Measurements from ENCODE around the gene EDNRB.
"Not testable (repeated sequence)": the region's sequence is repeated elsewhere in the genome, so short reads cannot be mapped to it uniquely, and the experiment has no call there.

EDNRB gene

GRCh38 chr13:77918391-77919245 lies at the start of gene EDNRB:
Gene EDNRB, minus strand, starts transcription at chr13:77918831. Its CDS starts 258 bp downstream, at chr13:77918573.
- DNase-seq = no peak

DNA sequence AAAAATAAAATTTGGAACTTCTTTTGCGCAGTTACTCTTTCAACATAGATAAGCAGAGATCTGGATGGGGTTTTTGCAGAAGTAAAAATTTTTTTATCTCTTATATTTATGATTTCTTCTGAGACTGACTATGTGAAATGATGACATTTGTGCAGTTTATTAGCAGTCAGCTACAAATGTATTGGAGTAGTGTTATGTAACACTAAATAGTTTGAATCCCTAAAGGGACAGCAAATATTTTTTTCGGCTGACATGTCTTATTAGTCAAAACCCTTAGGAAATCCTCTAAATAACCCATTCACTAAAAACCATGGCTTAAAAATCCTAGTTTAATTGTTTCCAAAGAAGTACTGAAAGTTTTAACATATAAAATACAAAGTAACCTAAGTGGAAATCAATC lies 48.0 kb upstream of the EDNRB start:
- no peak for DNase-seq

DNA sequence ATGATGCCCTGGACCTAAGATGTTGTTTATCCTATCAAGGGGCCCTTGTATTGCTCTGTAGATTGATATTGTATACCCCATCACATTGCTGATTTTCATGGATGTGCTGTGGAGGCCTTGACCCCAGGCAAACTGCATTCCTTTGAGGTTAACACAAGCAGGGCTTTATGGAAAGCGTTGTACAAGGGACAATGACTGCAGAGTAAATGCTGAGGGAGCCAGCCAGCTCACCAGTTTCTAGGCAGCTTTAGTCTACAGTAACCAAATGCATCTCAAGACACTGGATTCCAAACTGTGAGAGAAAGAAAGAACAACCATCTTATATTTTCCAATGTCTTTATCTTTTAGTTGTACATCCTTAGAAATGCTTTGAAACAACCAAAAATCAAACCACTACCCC lies 34.1 kb upstream of the EDNRB start:
- DNase-seq = no peak

- DNase-seq = no peak
These were observed 33.6 kb upstream of the EDNRB start for GRCh38 chr13:77952276-77952675.

DNA sequence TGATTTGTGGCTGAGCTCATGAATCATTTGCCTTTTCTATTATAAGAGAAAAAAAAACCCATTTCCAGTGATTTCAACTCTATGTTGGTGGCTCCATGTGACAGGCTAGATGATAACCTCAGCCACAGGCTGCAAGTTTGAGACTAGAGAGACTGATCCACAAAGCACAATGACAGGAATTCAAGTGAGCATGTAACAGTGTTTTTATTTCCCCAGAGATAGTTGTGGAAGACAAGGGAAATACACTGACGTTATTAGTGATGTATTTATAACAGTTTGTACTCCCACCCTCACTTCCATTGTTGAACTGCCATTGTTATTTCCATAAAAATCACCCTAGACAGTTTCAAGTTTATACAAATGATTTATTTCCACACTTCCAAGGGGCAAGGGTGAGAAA lies 27.9 kb upstream of the EDNRB start:
- no peak for DNase-seq

DNA sequence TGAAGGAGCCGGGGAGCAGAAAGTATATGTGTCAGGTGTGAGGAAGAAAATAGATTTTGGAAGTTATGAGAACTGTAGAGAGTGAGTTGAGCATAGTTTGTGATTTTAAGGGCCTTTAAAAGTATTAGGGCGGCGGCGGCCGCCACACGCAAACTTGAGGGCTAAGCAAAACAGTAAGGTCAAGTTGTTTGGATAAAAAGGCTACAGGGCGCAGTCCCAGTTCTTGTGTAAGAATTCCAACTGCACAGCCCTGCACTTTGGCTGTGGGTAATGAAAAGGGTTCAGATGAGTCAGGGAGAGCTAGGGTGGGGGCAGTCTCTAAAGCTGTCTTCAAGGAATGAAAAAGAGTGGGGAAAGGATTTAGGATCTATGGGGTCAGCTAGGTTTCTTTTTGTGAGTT lies 16.4 kb upstream of the EDNRB start:
- DNase-seq = not testable (repeated sequence)

GRCh38 chr13:77930430-77930829 lies 11.8 kb upstream of the EDNRB start:
- DNase-seq = no peak

- no peak for DNase-seq
These were observed 10.3 kb upstream of the EDNRB start for GRCh38 chr13:77928909-77929308.

- no peak for DNase-seq
These were observed 7.0 kb upstream of the EDNRB start for GRCh38 chr13:77925616-77926015.

GRCh38 chr13:77919921-77920294 lies 1.3 kb upstream of the EDNRB start:
- DNase-seq = no peak

GRCh38 chr13:77919246-77919920 lies 752 bp upstream of the EDNRB start:
- DNase-seq = no peak

DNA sequence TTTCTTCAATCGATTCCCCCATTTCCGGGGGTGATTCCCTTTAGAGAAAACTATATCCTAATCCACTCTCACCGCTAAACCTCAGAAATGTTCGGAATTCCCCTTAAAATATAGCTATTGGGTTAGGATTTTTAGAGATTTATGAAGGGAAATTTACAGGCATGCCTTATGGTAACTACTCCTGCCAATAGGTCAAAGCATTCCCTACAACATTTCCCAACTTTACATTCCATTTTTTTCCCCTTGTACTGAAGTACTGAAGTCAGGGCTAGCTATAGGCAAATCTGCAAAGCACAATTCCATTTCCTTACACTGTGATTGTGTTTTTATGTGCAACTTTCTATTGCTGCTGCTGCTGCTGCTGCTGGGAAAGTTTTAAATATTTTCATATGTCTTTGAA lies 2.1 kb downstream of the EDNRB start:
- no peak for DNase-seq

- DNase-seq = no peak
These were observed 2.9 kb downstream of the EDNRB start for GRCh38 chr13:77915686-77916085.

GRCh38 chr13:77913003-77913402 lies 5.6 kb downstream of the EDNRB start:
- DNase-seq = no peak

DNA sequence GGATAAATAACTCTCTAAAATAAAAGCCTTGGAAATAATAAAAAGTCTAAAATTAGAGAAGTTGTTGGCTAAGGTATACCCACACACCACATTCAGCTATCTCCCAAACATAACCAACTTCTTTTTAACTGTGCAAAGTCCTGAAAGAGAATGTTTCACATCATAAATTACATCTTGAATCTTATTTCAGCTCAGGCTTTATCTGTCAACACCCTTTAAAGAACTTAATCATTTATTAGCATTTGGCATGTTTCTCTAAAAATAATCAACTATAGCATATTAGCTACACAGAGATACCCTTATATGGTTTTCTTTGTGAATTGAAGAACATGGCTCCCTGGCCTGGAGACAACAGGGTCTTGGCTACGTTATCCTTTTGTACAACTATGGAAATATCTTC lies 6.9 kb downstream of the EDNRB start:
- no peak for DNase-seq

DNA sequence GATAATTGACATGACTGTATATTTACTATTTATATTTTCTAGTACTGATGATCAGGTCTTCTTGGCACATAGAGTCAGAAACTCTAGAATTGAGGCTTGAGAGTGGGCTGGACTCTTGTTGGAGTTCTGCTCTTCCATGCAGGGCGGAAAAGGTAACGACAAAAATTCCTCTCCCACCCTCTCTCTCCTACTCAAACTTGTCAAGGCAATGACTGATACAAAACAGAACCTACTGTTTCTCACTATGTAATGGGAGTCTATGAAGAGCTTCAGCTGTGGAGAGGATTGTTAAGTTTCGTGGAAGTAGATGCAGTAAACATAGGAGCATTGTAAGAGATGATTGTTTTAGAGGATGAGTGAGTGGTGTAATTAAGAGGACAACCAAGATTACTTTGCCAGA lies 8.8 kb downstream of the EDNRB start:
- no peak for DNase-seq

GRCh38 chr13:77908531-77908930 lies 10.1 kb downstream of the EDNRB start:
- DNase-seq = no peak

DNA sequence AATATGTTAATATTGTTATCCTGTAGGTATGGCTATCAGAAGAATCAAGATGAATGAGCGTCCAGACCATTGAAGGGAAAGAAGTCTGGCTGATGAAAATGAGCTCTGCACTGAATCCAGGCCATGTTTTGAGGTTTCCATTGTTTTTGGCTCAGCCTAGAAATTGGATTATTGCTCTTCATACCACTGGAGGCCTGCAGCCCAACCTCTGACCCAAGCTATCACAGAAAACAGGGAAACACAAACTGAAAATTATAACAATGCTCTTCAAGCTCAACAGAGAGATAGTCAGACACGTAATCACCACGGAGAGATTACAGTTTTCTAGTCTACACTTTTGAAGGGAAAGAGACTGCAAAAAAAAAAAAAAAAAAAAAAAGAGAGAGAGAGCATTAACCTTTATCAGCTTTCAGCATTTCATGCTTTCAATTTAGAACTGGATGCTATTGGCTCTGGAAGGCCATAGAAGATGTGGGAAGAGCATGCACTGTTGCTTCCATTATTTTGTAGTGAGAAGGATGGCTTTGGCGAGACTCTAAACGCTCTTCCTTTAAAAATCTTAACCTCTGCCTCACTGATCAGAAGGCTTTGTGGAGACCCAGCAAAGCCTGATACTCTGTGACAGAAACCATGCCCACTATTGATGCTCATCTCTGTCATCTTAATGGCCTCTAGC lies 10.8 kb downstream of the EDNRB start:
- no peak for DNase-seq

GRCh38 chr13:77904031-77904430 lies 14.6 kb downstream of the EDNRB start:
- DNase-seq = no peak

DNA sequence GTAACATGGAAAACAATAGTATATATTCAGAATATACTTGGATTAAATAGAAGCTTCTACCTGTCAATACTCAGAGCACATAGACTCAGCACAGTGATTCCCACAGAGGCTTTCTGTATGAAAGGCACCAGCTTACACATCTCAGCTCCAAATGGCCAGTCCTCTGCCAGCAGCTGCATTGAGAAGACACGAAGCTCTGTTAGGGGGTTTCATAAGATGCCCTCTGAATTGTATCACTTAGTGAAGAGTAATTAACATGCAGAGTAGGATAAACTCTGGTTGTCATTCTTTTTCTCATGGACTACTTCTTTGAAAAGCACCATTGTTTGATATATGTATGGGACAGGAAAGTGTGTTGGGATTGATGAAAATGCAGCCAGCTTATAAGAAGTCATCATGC lies 15.2 kb downstream of the EDNRB start:
- DNase-seq = no peak

- DNase-seq = no peak
These were observed 16.2 kb downstream of the EDNRB start for GRCh38 chr13:77902319-77902963.

GRCh38 chr13:77898097-77898496 lies 20.5 kb downstream of the EDNRB start:
- no peak for DNase-seq

DNA sequence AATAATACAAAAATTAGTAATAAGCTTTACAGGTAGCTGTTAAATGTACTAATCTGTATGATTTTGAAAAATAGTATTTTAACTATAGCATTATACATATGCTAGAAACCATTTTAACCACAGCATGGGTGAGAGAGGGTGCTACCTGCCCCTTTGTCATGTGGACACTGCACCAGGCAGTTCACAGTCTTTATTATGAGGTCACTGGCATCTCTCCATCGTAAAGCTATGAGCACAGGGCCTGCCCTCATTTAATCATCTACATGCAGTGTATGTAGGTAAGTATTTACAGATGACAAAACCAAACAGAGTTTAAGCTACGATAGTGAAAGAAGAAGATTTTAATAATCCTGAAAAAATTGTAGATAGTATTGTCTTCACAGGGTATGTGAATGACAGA lies 21.7 kb downstream of the EDNRB start:
- no peak for DNase-seq

Data from activated T-cell treated with anti-CD3 and anti-CD28 coated beads, Interleukin-2, amount 50 U/mL, for 1 hour (primary cell).